HTR-8/SVneo (cell line): Measurements from ENCODE around the gene EPS8.
A peak's percentile ranks its signal among the peaks of the same experiment; 100 is the strongest.

Experiments
- DNase-seq: peaks from one replicate; pipeline ENCODE4 v3.0.0; 2011; ENCODE audit warnings: low spot score, mixed read lengths; ENCODE audit not compliant: insufficient read length
- FAIRE-seq: peaks from 2 replicates; lab custom pipeline; 2011; peaks lifted over from hg19 to GRCh38; lab: Jason Lieb, UNC

The EPS8 gene

GRCh38 chr12:15789220-15790171 is at the start of gene EPS8:
Gene EPS8, minus strand, starts transcription at chr12:15789388. Its CDS starts 106,437 bp downstream, at chr12:15682951.
- DNase-seq: peak; percentile 66
- FAIRE-seq: peak; percentile 38

GRCh38 chr12:15837141-15837790 is 48.1 kb upstream of the EPS8 start:
- FAIRE-seq (no peak), DNase-seq (no peak)

GRCh38 chr12:15834575-15834974 is 45.4 kb upstream of the EPS8 start:
- DNase-seq (no peak), FAIRE-seq (no peak)

- DNase-seq (no peak), FAIRE-seq (no peak)
Observed at GRCh38 chr12:15831315-15831978, 42.3 kb upstream of the EPS8 start.

- FAIRE-seq (no peak), DNase-seq (no peak)
Observed at GRCh38 chr12:15830538-15830937, 41.4 kb upstream of the EPS8 start.

- no peak for DNase-seq
- FAIRE-seq: no peak
Observed at GRCh38 chr12:15829949-15830348, 40.8 kb upstream of the EPS8 start.

GRCh38 chr12:15829255-15829654 is 40.1 kb upstream of the EPS8 start:
- FAIRE-seq (no peak), DNase-seq (no peak)

- DNase-seq: no peak
- FAIRE-seq: no peak
Observed at GRCh38 chr12:15827136-15827535, 37.9 kb upstream of the EPS8 start.

- DNase-seq (no peak), FAIRE-seq (no peak)
Observed at GRCh38 chr12:15824516-15824915, 35.3 kb upstream of the EPS8 start.

GRCh38 chr12:15823360-15824128 is 34.4 kb upstream of the EPS8 start:
- FAIRE-seq: no peak
- no peak for DNase-seq

GRCh38 chr12:15819644-15820437 is 30.7 kb upstream of the EPS8 start:
- FAIRE-seq (no peak), DNase-seq (no peak)

- no peak for DNase-seq
- no peak for FAIRE-seq
Observed at GRCh38 chr12:15818418-15818817, 29.2 kb upstream of the EPS8 start.

GRCh38 chr12:15815730-15816129 is 26.5 kb upstream of the EPS8 start:
- FAIRE-seq: no peak

GRCh38 chr12:15811214-15812127 is 22.3 kb upstream of the EPS8 start:
- FAIRE-seq (no peak), DNase-seq (no peak)

More at GRCh38 chr12:15815730-15816129, 26.5 kb upstream of the EPS8 start:
- DNase-seq: no peak

GRCh38 chr12:15808652-15809051 is 19.5 kb upstream of the EPS8 start:
- FAIRE-seq (no peak), DNase-seq (no peak)

GRCh38 chr12:15808250-15808649 is 19.1 kb upstream of the EPS8 start:
- no peak for FAIRE-seq
- no peak for DNase-seq

- DNase-seq: no peak
- FAIRE-seq: no peak
Observed at GRCh38 chr12:15806826-15807225, 17.6 kb upstream of the EPS8 start.
